ENCODE measurements around the gene SLF1. TPM values are rescaled to one million over a fixed set of nuclear protein-coding genes. Genes with fewer than 3 reads are reported as not detected.

Gene SLF1
- total and polyA plus RNA-seq, 9 of the 15 experiments (the other 6 are each of a cell fraction or from before 2014, with no cell fraction given): 9.8 to 31.1 (median 16.3) TPM

DNA sequence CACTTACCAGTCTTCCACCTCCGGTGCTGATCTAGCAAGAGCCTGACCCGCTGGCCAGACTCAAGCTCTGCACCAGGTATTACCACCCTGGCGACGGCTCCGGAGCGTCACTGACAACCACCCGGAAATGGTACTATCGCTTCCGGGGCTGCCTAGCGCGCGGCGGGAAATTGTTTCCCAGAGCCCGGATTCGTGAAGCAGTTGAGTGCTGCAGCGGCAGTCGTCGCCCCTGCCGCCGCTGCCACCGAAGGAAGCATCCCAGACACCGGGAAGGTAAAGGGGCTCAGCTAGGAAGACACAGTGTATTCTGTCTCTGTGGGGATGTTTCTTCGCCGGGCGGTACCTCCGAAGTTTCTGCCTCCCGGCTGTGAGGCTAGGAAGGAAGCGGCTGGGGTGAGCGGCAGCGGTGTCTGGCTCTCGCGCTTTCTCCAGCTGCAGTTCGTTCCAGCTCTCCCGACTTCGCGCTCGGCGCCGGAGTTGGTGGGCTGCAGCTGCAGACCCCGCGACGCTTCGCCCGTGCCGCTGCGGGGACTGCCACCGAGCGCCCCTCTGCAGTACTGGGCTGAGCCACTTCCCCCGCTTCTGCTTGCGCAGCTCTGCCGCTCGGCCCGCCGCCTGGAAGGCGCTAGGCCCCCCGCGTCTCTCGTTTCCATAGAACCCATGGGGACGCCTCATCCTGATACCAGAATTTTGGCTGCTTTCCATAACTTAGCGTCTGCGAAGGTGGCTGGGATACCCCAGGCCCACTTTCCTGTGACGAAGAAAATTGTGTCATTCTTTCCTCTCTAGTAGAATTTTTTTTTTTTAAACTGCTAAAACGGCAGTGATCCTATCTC lies at the start of gene SLF1, which contains the start of gene KIAA0825 (continued):
- TF ChIP-seq, protein P1, sequence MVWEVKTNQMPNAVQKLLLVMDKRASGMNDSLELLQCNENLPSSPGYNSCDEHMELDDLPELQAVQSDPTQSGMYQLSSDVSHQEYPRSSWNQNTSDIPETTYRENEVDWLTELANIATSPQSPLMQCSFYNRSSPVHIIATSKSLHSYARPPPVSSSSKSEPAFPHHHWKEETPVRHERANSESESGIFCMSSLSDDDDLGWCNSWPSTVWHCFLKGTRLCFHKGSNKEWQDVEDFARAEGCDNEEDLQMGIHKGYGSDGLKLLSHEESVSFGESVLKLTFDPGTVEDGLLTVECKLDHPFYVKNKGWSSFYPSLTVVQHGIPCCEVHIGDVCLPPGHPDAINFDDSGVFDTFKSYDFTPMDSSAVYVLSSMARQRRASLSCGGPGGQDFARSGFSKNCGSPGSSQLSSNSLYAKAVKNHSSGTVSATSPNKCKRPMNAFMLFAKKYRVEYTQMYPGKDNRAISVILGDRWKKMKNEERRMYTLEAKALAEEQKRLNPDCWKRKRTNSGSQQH (CRISPR knock-in tag; IDR thresholded peaks at IDR 0.05): no peak
- TF ChIP-seq, protein P2, sequence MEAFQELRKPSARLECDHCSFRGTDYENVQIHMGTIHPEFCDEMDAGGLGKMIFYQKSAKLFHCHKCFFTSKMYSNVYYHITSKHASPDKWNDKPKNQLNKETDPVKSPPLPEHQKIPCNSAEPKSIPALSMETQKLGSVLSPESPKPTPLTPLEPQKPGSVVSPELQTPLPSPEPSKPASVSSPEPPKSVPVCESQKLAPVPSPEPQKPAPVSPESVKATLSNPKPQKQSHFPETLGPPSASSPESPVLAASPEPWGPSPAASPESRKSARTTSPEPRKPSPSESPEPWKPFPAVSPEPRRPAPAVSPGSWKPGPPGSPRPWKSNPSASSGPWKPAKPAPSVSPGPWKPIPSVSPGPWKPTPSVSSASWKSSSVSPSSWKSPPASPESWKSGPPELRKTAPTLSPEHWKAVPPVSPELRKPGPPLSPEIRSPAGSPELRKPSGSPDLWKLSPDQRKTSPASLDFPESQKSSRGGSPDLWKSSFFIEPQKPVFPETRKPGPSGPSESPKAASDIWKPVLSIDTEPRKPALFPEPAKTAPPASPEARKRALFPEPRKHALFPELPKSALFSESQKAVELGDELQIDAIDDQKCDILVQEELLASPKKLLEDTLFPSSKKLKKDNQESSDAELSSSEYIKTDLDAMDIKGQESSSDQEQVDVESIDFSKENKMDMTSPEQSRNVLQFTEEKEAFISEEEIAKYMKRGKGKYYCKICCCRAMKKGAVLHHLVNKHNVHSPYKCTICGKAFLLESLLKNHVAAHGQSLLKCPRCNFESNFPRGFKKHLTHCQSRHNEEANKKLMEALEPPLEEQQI (IDR thresholded peaks at IDR 0.05): no peak
- TF ChIP-seq CBFB (CRISPR knock-in tag; IDR thresholded peaks at IDR 0.05) (no peak), RBM25 (IDR thresholded peaks at IDR 0.05; ENCODE audit: low read depth, low read length, severe bottlenecking) (no peak), HDAC1 (IDR thresholded peaks at IDR 0.05) (peak; percentile 62 to 89; a peak in 2 of 4 replicates), ZBTB7A (IDR thresholded peaks at IDR 0.05; ENCODE audit: borderline replicate concordance, control insufficient read depth, low read depth, low read length) (peak; percentile 77; the same call in 1 of the 2 replicates), TAF1 (IDR thresholded peaks at IDR 0.05; ENCODE audit: control insufficient read depth, extremely low read depth, insufficient read depth, low read length, severe bottlenecking) (peak; percentile 51), POLR2B (IDR thresholded peaks at IDR 0.05; ENCODE audit: low read depth, partially characterized antibody) (peak; percentile 57), CBX1 (IDR thresholded peaks at IDR 0.05; ENCODE audit: low read depth) (0 out of 2 replicates have a peak, but pooled peaks have one; percentile 55), SMC3 (conservative IDR thresholded peaks at IDR 0.05; ENCODE audit: insufficient read depth, low read depth, low read length) (no peak)
- TF ChIP-seq, protein P3, sequence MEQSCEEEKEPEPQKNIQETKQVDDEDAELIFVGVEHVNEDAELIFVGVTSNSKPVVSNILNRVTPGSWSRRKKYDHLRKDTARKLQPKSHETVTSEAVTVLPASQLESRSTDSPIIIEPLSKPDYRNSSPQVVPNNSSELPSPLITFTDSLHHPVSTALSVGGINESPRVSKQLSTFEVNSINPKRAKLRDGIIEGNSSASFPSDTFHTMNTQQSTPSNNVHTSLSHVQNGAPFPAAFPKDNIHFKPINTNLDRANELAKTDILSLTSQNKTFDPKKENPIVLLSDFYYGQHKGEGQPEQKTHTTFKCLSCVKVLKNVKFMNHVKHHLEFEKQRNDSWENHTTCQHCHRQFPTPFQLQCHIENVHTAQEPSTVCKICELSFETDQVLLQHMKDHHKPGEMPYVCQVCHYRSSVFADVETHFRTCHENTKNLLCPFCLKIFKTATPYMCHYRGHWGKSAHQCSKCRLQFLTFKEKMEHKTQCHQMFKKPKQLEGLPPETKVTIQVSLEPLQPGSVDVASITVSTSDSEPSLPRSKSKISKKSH (CRISPR knock-in tag; IDR thresholded peaks at IDR 0.05): no peak

Measured in K562 (cell line).